ENCODE results near the gene STK24. TPM values are rescaled to one million over a fixed set of nuclear protein-coding genes. Genes with fewer than 3 reads are reported as not detected.

Gene STK24
- polyA plus RNA-seq, 1 of the 3 experiments (the other 2 are of a cell fraction), result 30.5 TPM

DNA sequence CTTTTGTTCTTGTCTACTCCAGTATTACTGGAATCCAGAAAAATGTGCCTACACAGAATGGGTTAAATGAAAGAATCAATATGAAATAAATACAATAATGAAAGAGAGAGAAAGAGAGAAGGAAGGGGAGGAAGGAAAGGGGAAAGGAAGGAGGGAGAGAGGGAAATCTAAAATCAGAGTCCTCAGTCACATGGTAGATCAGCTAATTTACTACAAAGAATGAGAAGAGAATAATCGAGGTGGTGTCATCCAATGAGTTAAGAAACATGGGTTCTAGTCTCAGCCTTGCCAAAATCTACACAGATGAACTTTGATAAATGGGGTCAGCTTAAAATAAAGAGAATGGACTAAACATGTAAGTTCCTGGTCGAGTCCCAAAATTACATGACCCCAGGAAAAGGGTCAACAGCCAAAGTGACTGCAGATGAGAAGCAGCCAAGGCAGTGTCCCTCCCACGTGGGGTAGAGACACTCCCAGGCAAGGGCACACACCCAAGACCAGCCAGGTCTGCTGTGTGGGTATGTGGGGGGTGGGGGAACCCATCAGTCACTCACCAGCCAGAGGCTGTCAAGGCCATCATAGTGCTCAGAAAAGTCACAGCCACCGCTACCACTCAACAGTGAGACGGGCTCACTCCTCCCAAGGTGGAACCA lies 103.6 kb downstream of the STK24 start:
- CTCF ChIA-PET, result interaction anchor here (2.9 kb wide), 1 partner anchor 28 kb away, joined by 11 read pairs; no protein-coding TSS in a partner anchor
- H3K27ac ChIP-seq (ENCODE audit: low read depth in 2 of 2, low read length in 1 of 2), result no peak overlapping the region
- no peak overlapping the region for H2AFZ ChIP-seq (ENCODE audit: low read depth)
- no peak overlapping the region for H3K4me3 ChIP-seq (ENCODE audit: low read depth in 2 of 2, low read length in 1 of 2)
- WGBS (ENCODE audit: low lambda C conversion rate), result 81% methylated on average over 5 of the region's 5 CpGs
- no peaks in the 10 kb centered on the region for H3K27me3 ChIP-seq (ENCODE audit: insufficient read depth)
- peaks cover 8 to 27% of the 10 kb centered on the region in 2 experiments; a peak in 2 of 4 replicates for H3K4me1 ChIP-seq (ENCODE audit: control insufficient read depth in 1 of 2, insufficient read depth in 2 of 2, low read depth in 1 of 2, low read length in 1 of 2)
- H3K36me3 ChIP-seq (replicated peaks in 1 of 2; ENCODE audit: control insufficient read depth in 1 of 2, insufficient read depth in 2 of 2, low read length in 1 of 2), result peaks cover 12 to 39% of the 10 kb centered on the region in 2 experiments
- no peak for DNase-seq
- H3K79me2 ChIP-seq (ENCODE audit: insufficient read depth), result peaks cover 22% of the 10 kb centered on the region; the same call in 1 of the 2 replicates
- no peak overlapping the region for H3K4me2 ChIP-seq
- no peaks in the 10 kb centered on the region for H3K9me3 ChIP-seq
- H4K20me1 ChIP-seq (ENCODE audit: insufficient read depth), result no peaks in the 10 kb centered on the region; the same call in 1 of the 2 replicates
- H3F3A ChIP-seq (replicated peaks; ENCODE audit: insufficient read depth), result peaks cover 4% of the 10 kb centered on the region
- POLR2A ChIA-PET, result no interaction called here
- H3K9ac ChIP-seq, result no peak overlapping the region
- H3K9me2 ChIP-seq, result no peaks in the 10 kb centered on the region
- TF ChIP-seq, protein P1, sequence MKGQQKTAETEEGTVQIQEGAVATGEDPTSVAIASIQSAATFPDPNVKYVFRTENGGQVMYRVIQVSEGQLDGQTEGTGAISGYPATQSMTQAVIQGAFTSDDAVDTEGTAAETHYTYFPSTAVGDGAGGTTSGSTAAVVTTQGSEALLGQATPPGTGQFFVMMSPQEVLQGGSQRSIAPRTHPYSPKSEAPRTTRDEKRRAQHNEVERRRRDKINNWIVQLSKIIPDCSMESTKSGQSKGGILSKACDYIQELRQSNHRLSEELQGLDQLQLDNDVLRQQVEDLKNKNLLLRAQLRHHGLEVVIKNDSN (IDR thresholded peaks at IDR 0.05; ENCODE audit: borderline replicate concordance, low read depth), result no peak
- TF ChIP-seq TCF12 (IDR thresholded peaks at IDR 0.05) (no peak), RFX5 (IDR thresholded peaks at IDR 0.05; ENCODE audit: low read length) (no peak), RXRA (IDR thresholded peaks at IDR 0.05; ENCODE audit: borderline replicate concordance, low read depth) (no peak), TAF1 (IDR thresholded peaks at IDR 0.05; ENCODE audit: borderline replicate concordance, low read depth, low read length) (no peak), NRF1 (IDR thresholded peaks at IDR 0.05; ENCODE audit: low read depth, low read length) (no peak), POLR2AphosphoS5 (IDR thresholded peaks at IDR 0.05; ENCODE audit: low read depth, low read length) (no peak), NFIC (IDR thresholded peaks at IDR 0.05; ENCODE audit: borderline replicate concordance) (no peak)
- TF ChIP-seq, protein P2, sequence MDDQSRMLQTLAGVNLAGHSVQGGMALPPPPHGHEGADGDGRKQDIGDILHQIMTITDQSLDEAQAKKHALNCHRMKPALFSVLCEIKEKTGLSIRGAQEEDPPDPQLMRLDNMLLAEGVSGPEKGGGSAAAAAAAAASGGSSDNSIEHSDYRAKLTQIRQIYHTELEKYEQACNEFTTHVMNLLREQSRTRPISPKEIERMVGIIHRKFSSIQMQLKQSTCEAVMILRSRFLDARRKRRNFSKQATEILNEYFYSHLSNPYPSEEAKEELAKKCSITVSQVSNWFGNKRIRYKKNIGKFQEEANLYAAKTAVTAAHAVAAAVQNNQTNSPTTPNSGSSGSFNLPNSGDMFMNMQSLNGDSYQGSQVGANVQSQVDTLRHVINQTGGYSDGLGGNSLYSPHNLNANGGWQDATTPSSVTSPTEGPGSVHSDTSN (IDR thresholded peaks at IDR 0.05), result no peak

DNA sequence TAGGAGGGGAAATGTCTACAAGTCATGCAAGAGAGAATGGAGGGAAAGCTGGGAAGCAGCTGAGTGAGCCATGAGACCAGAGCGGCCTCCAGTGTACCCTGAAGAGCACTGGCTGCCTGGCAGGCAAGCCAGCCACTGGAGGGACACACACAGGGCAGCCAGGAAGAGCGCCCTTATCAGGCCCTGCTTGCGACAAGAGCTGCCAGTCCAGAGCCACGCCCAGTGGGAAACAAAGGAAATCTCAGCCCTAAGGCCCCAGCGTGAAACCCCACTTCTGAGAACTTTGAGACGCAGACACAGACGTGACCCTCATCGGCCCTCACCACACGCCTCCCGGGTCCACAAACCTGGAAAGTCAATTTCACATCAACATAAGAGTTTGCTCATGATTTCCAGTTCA lies 105.0 kb downstream of the STK24 start:
- 88% methylated on average over 9 of the region's 10 CpGs for WGBS (ENCODE audit: low lambda C conversion rate)
- TF ChIP-seq, protein P3, sequence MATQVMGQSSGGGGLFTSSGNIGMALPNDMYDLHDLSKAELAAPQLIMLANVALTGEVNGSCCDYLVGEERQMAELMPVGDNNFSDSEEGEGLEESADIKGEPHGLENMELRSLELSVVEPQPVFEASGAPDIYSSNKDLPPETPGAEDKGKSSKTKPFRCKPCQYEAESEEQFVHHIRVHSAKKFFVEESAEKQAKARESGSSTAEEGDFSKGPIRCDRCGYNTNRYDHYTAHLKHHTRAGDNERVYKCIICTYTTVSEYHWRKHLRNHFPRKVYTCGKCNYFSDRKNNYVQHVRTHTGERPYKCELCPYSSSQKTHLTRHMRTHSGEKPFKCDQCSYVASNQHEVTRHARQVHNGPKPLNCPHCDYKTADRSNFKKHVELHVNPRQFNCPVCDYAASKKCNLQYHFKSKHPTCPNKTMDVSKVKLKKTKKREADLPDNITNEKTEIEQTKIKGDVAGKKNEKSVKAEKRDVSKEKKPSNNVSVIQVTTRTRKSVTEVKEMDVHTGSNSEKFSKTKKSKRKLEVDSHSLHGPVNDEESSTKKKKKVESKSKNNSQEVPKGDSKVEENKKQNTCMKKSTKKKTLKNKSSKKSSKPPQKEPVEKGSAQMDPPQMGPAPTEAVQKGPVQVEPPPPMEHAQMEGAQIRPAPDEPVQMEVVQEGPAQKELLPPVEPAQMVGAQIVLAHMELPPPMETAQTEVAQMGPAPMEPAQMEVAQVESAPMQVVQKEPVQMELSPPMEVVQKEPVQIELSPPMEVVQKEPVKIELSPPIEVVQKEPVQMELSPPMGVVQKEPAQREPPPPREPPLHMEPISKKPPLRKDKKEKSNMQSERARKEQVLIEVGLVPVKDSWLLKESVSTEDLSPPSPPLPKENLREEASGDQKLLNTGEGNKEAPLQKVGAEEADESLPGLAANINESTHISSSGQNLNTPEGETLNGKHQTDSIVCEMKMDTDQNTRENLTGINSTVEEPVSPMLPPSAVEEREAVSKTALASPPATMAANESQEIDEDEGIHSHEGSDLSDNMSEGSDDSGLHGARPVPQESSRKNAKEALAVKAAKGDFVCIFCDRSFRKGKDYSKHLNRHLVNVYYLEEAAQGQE (IDR thresholded peaks at IDR 0.05; ENCODE audit: low read depth, low read length), result no peak
- TF ChIP-seq, protein P4, sequence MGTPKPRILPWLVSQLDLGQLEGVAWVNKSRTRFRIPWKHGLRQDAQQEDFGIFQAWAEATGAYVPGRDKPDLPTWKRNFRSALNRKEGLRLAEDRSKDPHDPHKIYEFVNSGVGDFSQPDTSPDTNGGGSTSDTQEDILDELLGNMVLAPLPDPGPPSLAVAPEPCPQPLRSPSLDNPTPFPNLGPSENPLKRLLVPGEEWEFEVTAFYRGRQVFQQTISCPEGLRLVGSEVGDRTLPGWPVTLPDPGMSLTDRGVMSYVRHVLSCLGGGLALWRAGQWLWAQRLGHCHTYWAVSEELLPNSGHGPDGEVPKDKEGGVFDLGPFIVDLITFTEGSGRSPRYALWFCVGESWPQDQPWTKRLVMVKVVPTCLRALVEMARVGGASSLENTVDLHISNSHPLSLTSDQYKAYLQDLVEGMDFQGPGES (IDR thresholded peaks at IDR 0.05; ENCODE audit: low read depth, low read length), result no peak
- no peak for DNase-seq
- H3K79me2 ChIP-seq (ENCODE audit: insufficient read depth), result peaks cover 9% of the 10 kb centered on the region; the same call in 1 of the 2 replicates
- no peak overlapping the region; a peak in 1 of 4 replicates for H3K27ac ChIP-seq (ENCODE audit: low read depth in 2 of 2, low read length in 1 of 2)
- peaks cover 3% of the 10 kb centered on the region for H3F3A ChIP-seq (replicated peaks; ENCODE audit: insufficient read depth)
- H3K27me3 ChIP-seq (ENCODE audit: insufficient read depth), result no peaks in the 10 kb centered on the region
- no peaks in the 10 kb centered on the region for H4K20me1 ChIP-seq (ENCODE audit: insufficient read depth)
- ChIA-PET POLR2A (no interaction called here), CTCF (interaction anchor here (0.6 to 2.9 kb wide), 4 partner anchors 24 to 182 kb away, joined by 4 to 11 read pairs (median 4); no protein-coding TSS in a partner anchor)
- peaks cover 8 to 26% of the 10 kb centered on the region in 2 experiments; a peak in 2 of 4 replicates for H3K4me1 ChIP-seq (ENCODE audit: control insufficient read depth in 1 of 2, insufficient read depth in 2 of 2, low read depth in 1 of 2, low read length in 1 of 2)
- no peaks in the 10 kb centered on the region for H3K9me3 ChIP-seq
- no peak overlapping the region for H3K9ac ChIP-seq
- no peak overlapping the region for H2AFZ ChIP-seq (ENCODE audit: low read depth)
- no peaks in the 10 kb centered on the region for H3K9me2 ChIP-seq
- no peak overlapping the region for H3K4me3 ChIP-seq (ENCODE audit: low read depth in 2 of 2, low read length in 1 of 2)
- peaks cover 12 to 45% of the 10 kb centered on the region in 2 experiments for H3K36me3 ChIP-seq (replicated peaks in 1 of 2; ENCODE audit: control insufficient read depth in 1 of 2, insufficient read depth in 2 of 2, low read length in 1 of 2)
- H3K4me2 ChIP-seq, result no peak overlapping the region
